DMS114 treated with DMSO at 0.1 percent for 48 hours (cell line): Measurements from ENCODE around the gene SMARCAD1.

Experiments
- DNase-seq: peaks from one replicate; lab custom pipeline; 2025; ENCODE audit not compliant: unreplicated experiment; lab: John Stamatoyannopoulos, UW

The SMARCAD1 gene

GRCh38 chr4:94228493-94229216 lies 21.0 kb downstream of the SMARCAD1 start:
- no peak for DNase-seq

GRCh38 chr4:94232519-94232918 lies 24.9 kb downstream of the SMARCAD1 start:
- DNase-seq: no peak

- no peak for DNase-seq
Measured at GRCh38 chr4:94235825-94236224, 28.2 kb downstream of the SMARCAD1 start.

- no peak for DNase-seq
Measured at GRCh38 chr4:94237271-94237670, 29.6 kb downstream of the SMARCAD1 start.

- DNase-seq: no peak
Measured at GRCh38 chr4:94238160-94238559, 30.5 kb downstream of the SMARCAD1 start.

- DNase-seq: no peak
Measured at GRCh38 chr4:94240384-94240783, 32.7 kb downstream of the SMARCAD1 start.

GRCh38 chr4:94244087-94244828 lies 36.6 kb downstream of the SMARCAD1 start:
- DNase-seq: no peak

- no peak for DNase-seq
Measured at GRCh38 chr4:94244829-94245185, 37.1 kb downstream of the SMARCAD1 start.

GRCh38 chr4:94251094-94251493 lies 43.4 kb downstream of the SMARCAD1 start:
- no peak for DNase-seq

GRCh38 chr4:94253036-94253435 lies 45.4 kb downstream of the SMARCAD1 start:
- DNase-seq: no peak

GRCh38 chr4:94256144-94256783 lies 48.6 kb downstream of the SMARCAD1 start:
- no peak for DNase-seq

- DNase-seq: no peak
Measured at GRCh38 chr4:94256828-94257227, 49.2 kb downstream of the SMARCAD1 start.

GRCh38 chr4:94262163-94263016 lies 54.7 kb downstream of the SMARCAD1 start:
- DNase-seq: no peak

- DNase-seq: no peak
Measured at GRCh38 chr4:94267037-94267436, 59.4 kb downstream of the SMARCAD1 start.

GRCh38 chr4:94271248-94271647 lies 63.6 kb downstream of the SMARCAD1 start:
- no peak for DNase-seq

- no peak for DNase-seq
Measured at GRCh38 chr4:94274912-94275311, 67.2 kb downstream of the SMARCAD1 start.

- DNase-seq: no peak
Measured at GRCh38 chr4:94276204-94276603, 68.5 kb downstream of the SMARCAD1 start.

GRCh38 chr4:94277534-94277933 lies 69.9 kb downstream of the SMARCAD1 start:
- DNase-seq: no peak

- no peak for DNase-seq
Measured at GRCh38 chr4:94278781-94279180, 71.1 kb downstream of the SMARCAD1 start.

- no peak for DNase-seq
Measured at GRCh38 chr4:94284889-94285288, 77.2 kb downstream of the SMARCAD1 start.

GRCh38 chr4:94285666-94286065 lies 78.0 kb downstream of the SMARCAD1 start:
- DNase-seq: no peak
